ENCODE results near the gene MPND. TPM values are rescaled to one million over a fixed set of nuclear protein-coding genes. Genes with fewer than 3 reads are reported as not detected.

The MPND gene
- total and polyA plus RNA-seq, 2 of the 13 experiments (the other 11 are each of a cell fraction or from before 2014, with no cell fraction given): 10.8 to 15.8 TPM

DNA sequence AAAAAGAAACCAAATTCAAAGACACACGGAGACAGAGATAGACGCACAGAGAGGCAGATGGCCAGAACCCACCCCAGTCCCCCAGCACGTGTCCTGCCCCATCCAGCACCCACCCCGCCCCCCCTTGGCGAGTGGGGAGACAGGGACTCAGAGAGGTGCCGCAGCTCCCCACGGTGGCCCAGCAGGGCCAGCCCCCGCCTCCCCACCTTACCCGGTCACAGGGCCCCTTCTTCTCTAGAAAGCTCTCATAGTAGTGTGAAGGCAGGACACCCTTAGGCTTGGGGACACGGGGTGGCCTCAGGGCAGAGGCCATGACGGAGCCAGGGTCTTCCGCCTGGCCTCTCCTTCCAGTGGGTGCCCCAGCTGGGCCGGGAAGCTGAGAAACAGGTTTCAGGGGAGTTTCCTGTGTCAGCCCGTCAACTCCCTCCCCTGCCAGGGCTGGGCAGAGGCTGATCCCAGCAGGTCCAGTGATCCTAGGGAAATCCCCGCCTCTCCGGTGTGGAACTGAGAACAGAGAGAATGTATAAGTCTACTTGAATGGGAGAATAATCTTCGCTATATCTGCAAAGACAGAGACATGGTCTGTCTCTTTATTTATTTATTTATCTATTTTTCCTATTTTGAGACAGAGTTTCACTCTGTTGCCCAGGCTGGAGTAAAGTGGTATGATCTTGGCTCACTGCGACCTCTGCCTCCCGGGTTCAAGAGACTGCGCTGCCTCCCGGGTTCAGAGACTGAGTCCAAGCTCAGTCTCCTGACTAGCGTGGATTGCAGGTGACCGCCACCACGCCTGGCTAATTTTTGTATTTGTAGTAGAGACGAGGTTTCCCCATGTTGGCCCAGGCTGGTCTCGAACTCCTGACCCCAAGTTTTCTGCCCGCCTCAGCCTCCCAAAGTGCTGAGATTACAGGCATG is 4.7 kb upstream of the MPND start, which contains the start of gene STAP2 (continued):
- TF ChIP-seq ZSCAN25 (CRISPR knock-in tag; IDR thresholded peaks at IDR 0.05) (peak; percentile 65; the same call in 1 of the 2 replicates), RAD21 (CRISPR knock-in tag; IDR thresholded peaks at IDR 0.05) (0 out of 2 replicates have a peak, but pooled peaks have one; percentile 7), ZMYM4 (CRISPR knock-in tag; IDR thresholded peaks at IDR 0.05) (0 out of 2 replicates have a peak, but pooled peaks have one; percentile 15), ZFYVE20 (CRISPR knock-in tag; IDR thresholded peaks at IDR 0.05; ENCODE audit: borderline replicate concordance, low read depth) (no peak), POLR2G (IDR thresholded peaks at IDR 0.05; ENCODE audit: low read depth, low read length) (peak; percentile 39; the same call in 1 of the 2 replicates), GABPB1 (CRISPR knock-in tag; IDR thresholded peaks at IDR 0.05) (0 out of 2 replicates have a peak, but pooled peaks have one; percentile 11), ZNF790 (CRISPR knock-in tag; IDR thresholded peaks at IDR 0.05; ENCODE audit: borderline replicate concordance) (peak; percentile 53; the same call in 1 of the 2 replicates), ZKSCAN1 (IDR thresholded peaks at IDR 0.05; ENCODE audit: low read length) (no peak), ZBTB20 (CRISPR knock-in tag; IDR thresholded peaks at IDR 0.05; ENCODE audit: borderline replicate concordance, low read depth) (peak; percentile 36; the same call in 1 of the 2 replicates), SPEN (CRISPR knock-in tag; IDR thresholded peaks at IDR 0.05; ENCODE audit: low read depth) (no peak), ZEB1 (IDR thresholded peaks at IDR 0.05; ENCODE audit: insufficient replicate concordance, low read depth) (peak; percentile 40), MZF1 (CRISPR knock-in tag; IDR thresholded peaks at IDR 0.05; ENCODE audit: borderline replicate concordance) (no peak), MTF2 (CRISPR knock-in tag; IDR thresholded peaks at IDR 0.05; ENCODE audit: borderline replicate concordance) (peak; percentile 19; the same call in 1 of the 2 replicates)
- TF ChIP-seq, protein P1, sequence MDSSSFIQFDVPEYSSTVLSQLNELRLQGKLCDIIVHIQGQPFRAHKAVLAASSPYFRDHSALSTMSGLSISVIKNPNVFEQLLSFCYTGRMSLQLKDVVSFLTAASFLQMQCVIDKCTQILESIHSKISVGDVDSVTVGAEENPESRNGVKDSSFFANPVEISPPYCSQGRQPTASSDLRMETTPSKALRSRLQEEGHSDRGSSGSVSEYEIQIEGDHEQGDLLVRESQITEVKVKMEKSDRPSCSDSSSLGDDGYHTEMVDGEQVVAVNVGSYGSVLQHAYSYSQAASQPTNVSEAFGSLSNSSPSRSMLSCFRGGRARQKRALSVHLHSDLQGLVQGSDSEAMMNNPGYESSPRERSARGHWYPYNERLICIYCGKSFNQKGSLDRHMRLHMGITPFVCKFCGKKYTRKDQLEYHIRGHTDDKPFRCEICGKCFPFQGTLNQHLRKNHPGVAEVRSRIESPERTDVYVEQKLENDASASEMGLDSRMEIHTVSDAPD (CRISPR knock-in tag; IDR thresholded peaks at IDR 0.05): no peak
- TF ChIP-seq, protein P2, sequence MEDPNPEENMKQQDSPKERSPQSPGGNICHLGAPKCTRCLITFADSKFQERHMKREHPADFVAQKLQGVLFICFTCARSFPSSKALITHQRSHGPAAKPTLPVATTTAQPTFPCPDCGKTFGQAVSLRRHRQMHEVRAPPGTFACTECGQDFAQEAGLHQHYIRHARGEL (CRISPR knock-in tag; IDR thresholded peaks at IDR 0.05): no peak
- TF ChIP-seq, protein P3, sequence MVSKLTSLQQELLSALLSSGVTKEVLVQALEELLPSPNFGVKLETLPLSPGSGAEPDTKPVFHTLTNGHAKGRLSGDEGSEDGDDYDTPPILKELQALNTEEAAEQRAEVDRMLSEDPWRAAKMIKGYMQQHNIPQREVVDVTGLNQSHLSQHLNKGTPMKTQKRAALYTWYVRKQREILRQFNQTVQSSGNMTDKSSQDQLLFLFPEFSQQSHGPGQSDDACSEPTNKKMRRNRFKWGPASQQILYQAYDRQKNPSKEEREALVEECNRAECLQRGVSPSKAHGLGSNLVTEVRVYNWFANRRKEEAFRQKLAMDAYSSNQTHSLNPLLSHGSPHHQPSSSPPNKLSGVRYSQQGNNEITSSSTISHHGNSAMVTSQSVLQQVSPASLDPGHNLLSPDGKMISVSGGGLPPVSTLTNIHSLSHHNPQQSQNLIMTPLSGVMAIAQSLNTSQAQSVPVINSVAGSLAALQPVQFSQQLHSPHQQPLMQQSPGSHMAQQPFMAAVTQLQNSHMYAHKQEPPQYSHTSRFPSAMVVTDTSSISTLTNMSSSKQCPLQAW (CRISPR knock-in tag; IDR thresholded peaks at IDR 0.05): 0 out of 2 replicates have a peak, but pooled peaks have one; percentile 8
- TF ChIP-seq, protein P4, sequence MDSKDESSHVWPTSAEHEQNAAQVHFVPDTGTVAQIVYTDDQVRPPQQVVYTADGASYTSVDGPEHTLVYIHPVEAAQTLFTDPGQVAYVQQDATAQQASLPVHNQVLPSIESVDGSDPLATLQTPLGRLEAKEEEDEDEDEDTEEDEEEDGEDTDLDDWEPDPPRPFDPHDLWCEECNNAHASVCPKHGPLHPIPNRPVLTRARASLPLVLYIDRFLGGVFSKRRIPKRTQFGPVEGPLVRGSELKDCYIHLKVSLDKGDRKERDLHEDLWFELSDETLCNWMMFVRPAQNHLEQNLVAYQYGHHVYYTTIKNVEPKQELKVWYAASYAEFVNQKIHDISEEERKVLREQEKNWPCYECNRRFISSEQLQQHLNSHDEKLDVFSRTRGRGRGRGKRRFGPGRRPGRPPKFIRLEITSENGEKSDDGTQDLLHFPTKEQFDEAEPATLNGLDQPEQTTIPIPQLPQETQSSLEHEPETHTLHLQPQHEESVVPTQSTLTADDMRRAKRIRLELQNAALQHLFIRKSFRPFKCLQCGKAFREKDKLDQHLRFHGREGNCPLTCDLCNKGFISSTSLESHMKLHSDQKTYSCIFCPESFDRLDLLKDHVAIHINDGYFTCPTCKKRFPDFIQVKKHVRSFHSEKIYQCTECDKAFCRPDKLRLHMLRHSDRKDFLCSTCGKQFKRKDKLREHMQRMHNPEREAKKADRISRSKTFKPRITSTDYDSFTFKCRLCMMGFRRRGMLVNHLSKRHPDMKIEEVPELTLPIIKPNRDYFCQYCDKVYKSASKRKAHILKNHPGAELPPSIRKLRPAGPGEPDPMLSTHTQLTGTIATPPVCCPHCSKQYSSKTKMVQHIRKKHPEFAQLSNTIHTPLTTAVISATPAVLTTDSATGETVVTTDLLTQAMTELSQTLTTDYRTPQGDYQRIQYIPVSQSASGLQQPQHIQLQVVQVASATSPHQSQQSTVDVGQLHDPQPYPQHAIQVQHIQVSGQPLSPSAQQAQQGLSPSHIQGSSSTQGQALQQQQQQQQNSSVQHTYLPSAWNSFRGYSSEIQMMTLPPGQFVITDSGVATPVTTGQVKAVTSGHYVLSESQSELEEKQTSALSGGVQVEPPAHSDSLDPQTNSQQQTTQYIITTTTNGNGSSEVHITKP (CRISPR knock-in tag; IDR thresholded peaks at IDR 0.05; ENCODE audit: low read depth): peak; percentile 86
- TF ChIP-seq, protein P5, sequence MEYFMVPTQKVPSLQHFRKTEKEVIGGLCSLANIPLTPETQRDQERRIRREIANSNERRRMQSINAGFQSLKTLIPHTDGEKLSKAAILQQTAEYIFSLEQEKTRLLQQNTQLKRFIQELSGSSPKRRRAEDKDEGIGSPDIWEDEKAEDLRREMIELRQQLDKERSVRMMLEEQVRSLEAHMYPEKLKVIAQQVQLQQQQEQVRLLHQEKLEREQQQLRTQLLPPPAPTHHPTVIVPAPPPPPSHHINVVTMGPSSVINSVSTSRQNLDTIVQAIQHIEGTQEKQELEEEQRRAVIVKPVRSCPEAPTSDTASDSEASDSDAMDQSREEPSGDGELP (IDR thresholded peaks at IDR 0.05; ENCODE audit: borderline replicate concordance, low read depth): peak; percentile 55; the same call in 1 of the 2 replicates

Data from HepG2 (cell line).